ENCODE measurements around the gene PIGN. TPM values are rescaled to one million over a fixed set of nuclear protein-coding genes. Genes with fewer than 3 reads are reported as not detected.

Gene PIGN
- total RNA-seq, 1 donor from 2014 or later = 27.6 TPM

- intact Hi-C loops (cut with micrococcal nuclease) = no loop called here
These were observed 64.5 kb downstream of the PIGN start for GRCh38 chr18:62122330-62122729.

GRCh38 chr18:62119884-62120283 lies 67.0 kb downstream of the PIGN start:
- intact Hi-C loops (cut with micrococcal nuclease) = no loop called here

- intact Hi-C loops (cut with micrococcal nuclease) = no loop called here
These were observed 68.5 kb downstream of the PIGN start for GRCh38 chr18:62118328-62118727.

DNA sequence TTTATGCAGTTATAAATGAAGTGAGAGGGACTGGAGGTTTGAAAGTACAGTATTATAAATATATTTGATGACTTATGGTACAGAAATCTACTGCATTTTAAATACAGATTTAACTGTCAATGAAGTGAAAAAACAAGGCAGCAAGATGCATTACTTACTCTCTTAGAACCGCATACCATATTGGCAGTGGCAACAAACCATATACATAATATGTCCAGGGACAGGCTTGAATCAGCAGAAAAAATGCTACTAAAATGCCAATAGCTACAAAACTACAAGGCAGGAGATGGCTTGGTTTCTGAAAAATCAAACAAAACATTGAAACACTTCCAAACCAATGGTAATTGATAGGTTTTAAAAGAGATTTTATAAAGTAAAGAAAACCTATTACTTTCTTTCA lies 77.2 kb downstream of the PIGN start:
- intact Hi-C loops (cut with micrococcal nuclease) = no loop called here

- intact Hi-C loops (cut with micrococcal nuclease) = no loop called here
These were observed 79.0 kb downstream of the PIGN start for GRCh38 chr18:62107881-62108280.

DNA sequence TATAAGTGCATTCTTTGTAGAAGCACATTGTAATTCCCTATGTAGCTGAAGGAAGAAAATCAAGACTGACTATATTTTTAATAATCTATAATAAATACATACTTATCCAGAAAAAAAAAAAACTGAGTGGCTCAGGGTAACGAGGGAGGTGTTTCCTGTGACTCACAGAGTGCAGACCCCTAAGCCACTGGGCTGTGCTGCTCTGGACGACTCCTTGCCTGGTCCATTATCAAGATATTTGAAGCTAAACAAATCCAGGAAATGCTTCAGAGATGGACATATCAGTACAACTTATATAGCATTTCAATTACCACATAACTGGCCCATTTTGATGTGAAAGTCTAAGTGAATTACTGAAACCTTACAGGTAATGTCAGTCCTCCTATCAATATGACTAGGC lies 80.6 kb downstream of the PIGN start:
- intact Hi-C loops (cut with micrococcal nuclease) = no loop called here

GRCh38 chr18:62105376-62105775 lies 81.5 kb downstream of the PIGN start:
- intact Hi-C loops (cut with micrococcal nuclease) = no loop called here

DNA sequence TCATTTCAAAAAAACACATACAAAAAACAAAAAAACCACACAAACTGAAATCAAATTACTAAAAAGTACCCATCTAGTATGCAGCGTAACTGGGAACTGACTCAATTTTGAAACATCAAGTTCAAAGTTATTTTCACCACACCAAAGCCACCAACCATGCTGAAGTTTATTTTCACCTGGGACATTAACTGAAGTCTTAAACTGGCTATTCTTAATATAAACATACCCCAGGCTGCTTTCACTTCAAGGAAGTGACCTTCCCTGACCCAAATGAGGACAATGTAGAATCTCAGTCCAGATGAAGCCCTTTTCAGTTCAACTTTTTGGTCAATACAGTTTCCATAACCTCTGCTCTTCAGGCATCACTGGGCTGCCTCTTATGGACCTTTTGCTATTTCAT lies 84.6 kb downstream of the PIGN start:
- intact Hi-C loops (cut with micrococcal nuclease) = no loop called here

DNA sequence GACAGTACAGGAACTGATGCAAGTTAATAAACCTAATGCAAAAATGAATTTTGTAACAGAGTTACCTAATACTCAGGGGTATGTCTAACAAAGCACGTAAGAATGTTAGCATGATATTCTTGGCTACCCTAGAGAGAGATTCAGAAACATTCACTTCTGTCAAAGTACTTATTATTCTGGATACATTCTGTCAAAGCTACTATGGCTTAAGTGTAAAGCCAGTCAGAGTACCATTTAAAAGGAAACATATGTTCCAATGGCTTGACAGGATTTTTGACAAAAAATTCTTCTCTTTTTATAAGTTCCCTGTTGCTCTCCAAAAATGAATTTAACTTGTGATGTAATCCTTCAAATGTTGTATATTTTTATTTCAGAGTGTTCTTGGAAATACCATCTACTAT lies 85.5 kb downstream of the PIGN start:
- intact Hi-C loops (cut with micrococcal nuclease) = no loop called here

DNA sequence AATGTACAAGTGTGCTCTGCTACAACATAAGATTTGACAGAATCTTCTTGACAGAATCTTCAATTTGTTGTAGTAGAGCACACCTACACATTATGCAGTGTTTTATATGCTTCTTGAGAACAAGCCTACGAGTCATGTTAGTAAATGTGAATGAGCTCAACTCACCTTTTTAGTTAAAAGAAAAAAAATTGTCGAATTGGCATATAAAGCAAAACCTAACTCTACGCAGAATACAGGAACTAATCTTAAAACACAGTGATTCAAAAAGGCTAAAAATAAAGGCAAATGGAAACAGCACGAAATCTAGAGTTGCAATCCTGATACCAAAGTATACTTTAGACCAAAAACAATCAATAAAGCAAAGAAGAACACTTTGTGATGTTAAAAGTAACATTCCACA lies 87.9 kb downstream of the PIGN start:
- intact Hi-C loops (cut with micrococcal nuclease) = no loop called here

GRCh38 chr18:62097698-62098097 lies 89.2 kb downstream of the PIGN start:
- intact Hi-C loops (cut with micrococcal nuclease) = no loop called here

DNA sequence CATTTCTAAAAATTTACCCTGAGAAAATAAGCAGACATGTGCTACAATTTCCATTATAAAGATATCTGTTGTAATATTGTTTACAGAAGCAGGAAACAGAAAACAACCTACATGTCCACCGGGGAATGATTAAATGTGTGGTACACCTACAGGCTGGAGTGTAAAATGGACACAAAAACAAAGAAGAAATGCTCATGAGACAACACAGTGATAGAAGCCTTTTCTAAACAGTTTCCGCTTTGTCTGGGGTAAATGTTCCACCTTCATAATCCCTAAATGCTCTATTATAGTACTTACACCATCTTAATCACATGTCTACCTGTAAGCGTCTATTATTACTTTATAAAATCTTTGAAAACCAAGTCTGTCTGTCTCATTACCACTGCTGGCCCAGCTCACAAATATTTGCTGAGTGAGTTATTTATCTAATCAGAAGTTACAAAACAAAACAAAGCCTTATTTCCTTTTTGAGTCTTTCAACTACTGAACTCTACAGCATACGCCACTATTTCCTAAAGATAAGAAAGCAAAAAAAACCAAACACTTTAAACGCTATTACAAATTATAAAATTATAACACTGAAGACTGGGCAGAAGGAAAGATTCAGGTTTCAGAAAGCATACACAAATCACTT lies 95.3 kb downstream of the PIGN start:
- intact Hi-C loops (cut with micrococcal nuclease) = no loop called here

DNA sequence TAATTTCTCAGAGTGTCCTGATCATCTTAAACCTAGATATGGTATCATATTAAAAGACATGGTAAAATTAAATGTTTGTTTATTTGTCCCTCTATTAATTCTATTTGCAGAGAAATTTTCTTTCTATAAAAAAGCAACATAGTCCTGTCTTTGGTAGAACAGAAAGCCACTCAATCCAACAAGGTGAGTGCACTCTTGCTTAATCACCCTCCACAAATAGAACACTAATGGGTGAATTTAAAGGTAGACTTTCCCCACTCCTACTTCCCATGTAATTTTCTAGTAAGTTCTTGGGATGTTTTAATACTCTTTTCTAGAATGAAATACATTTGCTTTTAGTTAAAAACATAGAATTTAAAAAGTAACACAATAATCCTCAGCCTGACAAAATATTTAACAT lies 97.7 kb downstream of the PIGN start:
- intact Hi-C loops (cut with micrococcal nuclease) = no loop called here

GRCh38 chr18:62088156-62088555 lies 98.7 kb downstream of the PIGN start:
- intact Hi-C loops (cut with micrococcal nuclease) = no loop called here

GRCh38 chr18:62085756-62086155 lies 101.1 kb downstream of the PIGN start:
- intact Hi-C loops (cut with micrococcal nuclease) = no loop called here

DNA sequence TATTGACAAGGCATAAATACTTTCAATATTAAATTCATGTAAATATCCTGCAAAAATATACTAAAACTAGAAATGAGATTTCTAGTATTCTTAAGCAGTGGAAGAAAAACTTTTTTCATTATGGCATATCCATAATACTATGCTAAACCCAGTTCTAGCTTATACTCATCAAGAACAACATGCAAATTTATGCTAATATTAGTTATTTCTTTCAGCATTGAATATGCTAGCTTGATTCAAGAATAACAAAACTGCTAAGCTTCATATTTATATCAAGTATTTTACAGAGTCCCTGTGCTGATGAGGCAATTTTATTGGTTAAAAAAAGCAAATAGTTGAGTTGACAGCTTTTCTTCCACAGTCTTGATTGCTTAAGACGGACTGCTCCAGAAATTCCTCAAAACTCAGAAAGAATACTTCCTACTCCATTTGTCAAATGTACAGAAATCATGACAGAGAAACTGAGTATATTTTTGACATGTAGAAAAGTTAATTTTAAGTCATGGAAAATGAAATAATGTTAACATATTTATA lies 105.0 kb downstream of the PIGN start:
- intact Hi-C loops (cut with micrococcal nuclease) = no loop called here

DNA sequence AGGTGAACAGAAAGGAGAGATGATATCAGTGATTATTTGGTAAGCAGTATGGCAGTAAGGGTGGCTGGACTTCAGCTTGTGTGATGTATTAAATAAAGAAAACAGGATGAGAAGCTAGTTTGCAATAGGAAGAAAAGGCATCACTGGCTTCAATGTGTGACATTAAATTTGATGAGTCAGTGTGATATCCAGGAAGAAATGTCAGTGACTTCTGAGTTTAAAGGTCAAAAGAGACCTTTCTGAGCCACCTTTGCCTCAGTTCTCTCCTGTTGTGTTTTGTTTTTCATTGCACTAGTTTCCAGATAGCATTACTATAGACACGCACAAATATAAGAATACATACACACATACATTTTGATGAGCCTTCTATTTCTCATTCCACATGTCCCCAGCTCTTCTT lies 105.6 kb downstream of the PIGN start:
- intact Hi-C loops (cut with micrococcal nuclease) = no loop called here

DNA sequence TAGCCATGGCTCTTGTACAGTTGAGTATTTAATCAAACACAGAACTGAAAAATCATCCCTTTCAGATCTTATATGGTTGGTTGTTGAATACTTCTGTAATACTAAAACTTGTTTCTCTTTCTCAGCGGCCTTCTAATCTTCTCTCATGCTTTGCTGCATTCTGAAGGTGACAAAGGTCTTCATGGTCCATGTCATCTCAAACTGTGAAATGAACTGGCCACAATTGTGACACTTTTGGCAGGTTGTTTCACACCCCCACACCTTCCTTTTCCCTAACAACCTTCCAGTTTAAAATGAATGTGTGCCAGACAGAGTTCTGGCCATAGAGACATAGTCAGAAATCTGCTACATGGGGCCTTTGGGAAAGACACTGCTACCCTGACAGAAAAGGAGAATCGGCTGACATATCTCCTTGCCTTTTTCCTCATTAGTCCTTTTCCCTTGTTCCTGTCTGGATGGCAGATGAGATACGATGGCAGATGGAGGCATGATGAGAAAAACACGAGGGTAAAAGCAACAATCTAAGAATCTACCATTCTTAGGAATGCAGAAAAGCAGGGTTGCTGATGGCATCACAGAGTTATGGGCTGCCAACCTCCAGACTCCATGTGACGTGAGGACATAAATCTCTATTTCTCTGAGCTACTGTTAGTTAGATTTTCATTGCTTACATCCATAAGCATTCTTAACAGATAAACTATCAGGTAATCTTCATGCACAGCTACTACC lies 106.5 kb downstream of the PIGN start:
- intact Hi-C loops (cut with micrococcal nuclease) = no loop called here

DNA sequence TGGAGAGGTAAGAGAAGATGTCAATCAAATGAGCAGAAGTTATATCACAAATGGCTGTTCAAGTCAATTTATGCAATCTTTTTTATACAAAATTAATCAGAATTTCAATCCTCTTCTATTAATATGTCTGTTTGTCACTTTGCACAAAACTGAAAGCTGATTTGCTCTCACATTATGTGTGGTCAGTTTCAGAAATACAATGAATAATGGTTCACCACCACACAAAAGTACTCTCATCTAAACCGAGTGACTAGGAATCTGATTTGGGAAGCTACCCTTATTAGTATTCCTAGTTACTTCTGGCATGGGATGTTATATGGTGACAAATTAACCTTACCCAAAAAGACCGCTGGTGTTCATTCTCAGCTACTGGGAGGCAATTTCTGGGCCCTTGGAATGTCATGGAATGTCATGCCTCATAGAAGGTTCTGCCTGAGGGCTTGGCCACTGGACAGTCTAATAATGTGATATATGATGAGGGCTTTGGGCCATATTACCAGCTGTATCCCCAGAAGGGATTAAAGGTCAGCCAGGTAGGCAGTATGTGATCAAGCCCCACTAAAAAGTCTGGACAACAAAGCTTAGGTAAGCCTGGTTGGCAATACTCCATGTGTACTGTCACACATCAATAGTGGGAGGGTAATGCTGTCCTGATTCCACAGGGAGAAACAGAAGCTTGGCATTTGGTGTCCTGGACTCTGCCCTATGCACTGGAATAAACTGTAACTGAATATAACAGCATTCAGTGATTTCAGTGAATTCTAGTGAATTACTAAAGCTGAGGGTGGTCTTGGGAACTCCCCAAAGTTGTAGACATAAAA lies 113.2 kb downstream of the PIGN start:
- intact Hi-C loops (cut with micrococcal nuclease) = no loop called here

GRCh38 chr18:62072370-62072769 lies 114.5 kb downstream of the PIGN start:
- intact Hi-C loops (cut with micrococcal nuclease) = no loop called here

DNA sequence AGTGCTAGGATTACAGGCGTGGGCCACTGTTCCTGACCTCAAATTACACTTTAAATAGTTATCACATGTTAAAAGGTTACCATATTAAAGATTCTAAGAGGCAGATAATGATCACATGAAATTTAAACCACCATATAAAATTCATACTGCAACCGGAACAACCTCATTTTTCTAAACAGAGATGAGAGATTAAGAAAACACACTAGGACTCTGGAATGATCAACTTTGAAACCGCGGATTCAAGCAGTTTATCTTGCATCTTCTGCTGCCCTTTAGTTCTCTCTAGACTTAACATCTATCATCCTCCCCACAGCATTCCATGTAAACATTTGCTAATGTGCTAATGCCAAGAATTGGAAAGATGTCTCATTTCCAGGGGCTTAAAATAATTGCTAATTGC lies 115.8 kb downstream of the PIGN start:
- intact Hi-C loops (cut with micrococcal nuclease) = no loop called here

DNA sequence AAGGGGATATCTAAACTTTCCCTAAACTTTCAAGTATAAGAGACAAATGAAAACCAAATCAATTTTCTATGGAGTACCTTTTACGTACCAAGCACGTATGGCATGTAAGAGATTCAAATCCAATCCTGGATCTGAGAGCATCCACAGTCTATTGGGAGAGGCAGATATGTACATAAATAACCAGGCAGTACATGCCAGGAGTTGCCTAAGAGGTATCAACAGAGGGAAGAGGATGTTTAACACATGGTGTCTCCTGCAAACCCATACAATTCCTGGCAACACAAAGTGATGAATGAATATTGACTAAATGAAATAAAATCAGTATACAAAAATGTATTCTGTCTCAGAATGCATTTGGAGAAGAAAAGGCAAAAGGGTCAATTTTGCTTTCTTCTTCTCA lies 116.6 kb downstream of the PIGN start:
- intact Hi-C loops (cut with micrococcal nuclease) = no loop called here

All from T-helper 2 cell treated with Interferon-gamma antibody and Interleukin-4, amounts not matched to agents 100 ng/mL and 5 ng/mL, for 36 hours (primary cell).